NCI-H2081 treated with DMSO at 0.1 percent for 48 hours (cell line): ENCODE measurements around the gene RNF19B.

Experiments used
- DNase-seq: peaks from one replicate; lab custom pipeline; 2025; lab: John Stamatoyannopoulos, UW

Gene RNF19B

GRCh38 chr1:32900956-32901822 lies 63.4 kb downstream of the RNF19B start, which contains the start of gene TMEM54:
TMEM54 (minus strand) TSS chr1:32901389; CDS start chr1:32901238, 151 bp downstream.
- no peak for DNase-seq

- DNase-seq = no peak
Measured at GRCh38 chr1:32900371-32900955, 64.1 kb downstream of the RNF19B start.

GRCh38 chr1:32899586-32900296 lies 64.9 kb downstream of the RNF19B start:
- DNase-seq = no peak

- no peak for DNase-seq
Measured at GRCh38 chr1:32898958-32899357, 65.7 kb downstream of the RNF19B start.

- no peak for DNase-seq
Measured at GRCh38 chr1:32898056-32898455, 66.6 kb downstream of the RNF19B start.

- no peak for DNase-seq
Measured at GRCh38 chr1:32897082-32898049, 67.2 kb downstream of the RNF19B start.

- no peak for DNase-seq
Measured at GRCh38 chr1:32896451-32896850, 68.2 kb downstream of the RNF19B start.

GRCh38 chr1:32895325-32896215 lies 69.0 kb downstream of the RNF19B start:
- no peak for DNase-seq

GRCh38 chr1:32894681-32895080 lies 69.9 kb downstream of the RNF19B start:
- no peak for DNase-seq

GRCh38 chr1:32894019-32894600 lies 70.5 kb downstream of the RNF19B start:
- no peak for DNase-seq

- DNase-seq = no peak
Measured at GRCh38 chr1:32893198-32894018, 71.2 kb downstream of the RNF19B start.

GRCh38 chr1:32892368-32893197 lies 72.0 kb downstream of the RNF19B start:
- DNase-seq = no peak

- no peak for DNase-seq
Measured at GRCh38 chr1:32891630-32892029, 73.0 kb downstream of the RNF19B start.

- no peak for DNase-seq
Measured at GRCh38 chr1:32891241-32891570, 73.4 kb downstream of the RNF19B start.

GRCh38 chr1:32890516-32891240 lies 73.9 kb downstream of the RNF19B start:
- DNase-seq = no peak

GRCh38 chr1:32889731-32890278 lies 74.8 kb downstream of the RNF19B start:
- DNase-seq = no peak

- no peak for DNase-seq
Measured at GRCh38 chr1:32888677-32889420, 75.8 kb downstream of the RNF19B start.
